ENCODE measurements around the gene CCDC97.
"Not testable (repeated sequence)": the region's sequence is repeated elsewhere in the genome, so short reads cannot be mapped to it uniquely, and the experiment has no call there.

CCDC97 gene

GRCh38 chr19:41364524-41365391, 54.8 kb downstream of the CCDC97 start:
- DNase-seq (ENCODE audit: low read depth in 2 of 2): no peak

- no peak for DNase-seq (ENCODE audit: low read depth in 2 of 2)
These were observed 56.1 kb downstream of the CCDC97 start for GRCh38 chr19:41366089-41366488.

GRCh38 chr19:41367848-41368301, 57.9 kb downstream of the CCDC97 start:
- DNase-seq (ENCODE audit: low read depth in 2 of 2): no peak

- no peak for DNase-seq (ENCODE audit: low read depth in 2 of 2)
These were observed 59.8 kb downstream of the CCDC97 start for GRCh38 chr19:41369769-41370168.

GRCh38 chr19:41371119-41371518, 61.1 kb downstream of the CCDC97 start:
- DNase-seq (ENCODE audit: low read depth in 2 of 2): not testable (repeated sequence)

- DNase-seq (ENCODE audit: low read depth in 2 of 2): no peak
These were observed 61.6 kb downstream of the CCDC97 start for GRCh38 chr19:41371541-41371940.

GRCh38 chr19:41372501-41372900, 62.5 kb downstream of the CCDC97 start:
- no peak for DNase-seq (ENCODE audit: low read depth in 2 of 2)

- DNase-seq (ENCODE audit: low read depth in 2 of 2): no peak
These were observed 64.0 kb downstream of the CCDC97 start for GRCh38 chr19:41373993-41374392.

Data from stimulated activated CD8-positive, alpha-beta memory T cell treated with anti-CD3 and anti-CD28 coated beads, Interleukin-2, amount 100 ng/mL, for 48 hours (primary cell).